Measurements from ENCODE around the gene U2SURP. TPM values are rescaled to one million over a fixed set of nuclear protein-coding genes. Genes with fewer than 3 reads are reported as not detected.

Gene U2SURP
- total RNA-seq, 3 donors from 2014 or later (not counting 1 experiment from before 2014, with no cell fraction given), result 165 to 179 (median 172) TPM

DNA sequence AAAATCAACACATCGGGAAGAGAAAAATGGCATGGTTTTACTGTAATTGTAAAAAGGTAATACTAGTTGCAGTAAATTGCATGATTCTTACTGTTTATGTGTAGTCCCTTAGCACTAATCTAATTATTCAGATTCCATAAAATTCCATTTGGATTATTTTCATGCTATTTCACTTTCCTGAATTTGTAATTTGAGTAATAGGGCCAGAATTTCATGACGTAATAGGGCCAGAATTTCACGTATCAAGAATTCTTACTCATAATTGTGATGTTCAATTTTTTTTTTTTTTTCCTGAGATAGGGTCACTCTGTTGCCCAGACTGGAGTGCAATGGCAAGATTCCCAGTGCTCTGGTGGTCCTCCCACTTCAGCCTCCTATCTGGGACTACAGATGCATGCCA lies 2.9 kb upstream of the U2SURP start:
- no peak for ATAC-seq
- intact Hi-C loops (cut with micrococcal nuclease), result no loop called here
- H3K4me3 Mint-ChIP-seq, result no peak overlapping the region
- peaks cover 28 to 30% of the 10 kb centered on the region in 2 donors for H3K4me1 Mint-ChIP-seq
- H3K36me3 Mint-ChIP-seq, result no peaks in the 10 kb centered on the region
- TF ChIP-seq, protein P1, sequence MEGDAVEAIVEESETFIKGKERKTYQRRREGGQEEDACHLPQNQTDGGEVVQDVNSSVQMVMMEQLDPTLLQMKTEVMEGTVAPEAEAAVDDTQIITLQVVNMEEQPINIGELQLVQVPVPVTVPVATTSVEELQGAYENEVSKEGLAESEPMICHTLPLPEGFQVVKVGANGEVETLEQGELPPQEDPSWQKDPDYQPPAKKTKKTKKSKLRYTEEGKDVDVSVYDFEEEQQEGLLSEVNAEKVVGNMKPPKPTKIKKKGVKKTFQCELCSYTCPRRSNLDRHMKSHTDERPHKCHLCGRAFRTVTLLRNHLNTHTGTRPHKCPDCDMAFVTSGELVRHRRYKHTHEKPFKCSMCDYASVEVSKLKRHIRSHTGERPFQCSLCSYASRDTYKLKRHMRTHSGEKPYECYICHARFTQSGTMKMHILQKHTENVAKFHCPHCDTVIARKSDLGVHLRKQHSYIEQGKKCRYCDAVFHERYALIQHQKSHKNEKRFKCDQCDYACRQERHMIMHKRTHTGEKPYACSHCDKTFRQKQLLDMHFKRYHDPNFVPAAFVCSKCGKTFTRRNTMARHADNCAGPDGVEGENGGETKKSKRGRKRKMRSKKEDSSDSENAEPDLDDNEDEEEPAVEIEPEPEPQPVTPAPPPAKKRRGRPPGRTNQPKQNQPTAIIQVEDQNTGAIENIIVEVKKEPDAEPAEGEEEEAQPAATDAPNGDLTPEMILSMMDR (IDR thresholded peaks at IDR 0.05), result no peak
- DNase-seq, result no peak
- no peak overlapping the region for H3K27ac Mint-ChIP-seq
- Histone ChIP-seq H3K27ac (ENCODE audit: low read length) (no peak overlapping the region), H3K9me3 (ENCODE audit: control insufficient read depth, insufficient read depth, low read length) (no peaks in the 10 kb centered on the region), H3K4me1 (ENCODE audit: control insufficient read depth, insufficient read depth, low read length) (peaks cover 13% of the 10 kb centered on the region), H3K36me3 (ENCODE audit: control insufficient read depth, insufficient read depth, low read length) (no peaks in the 10 kb centered on the region), H3K4me3 (ENCODE audit: low read length) (no peak overlapping the region), H3K27me3 (ENCODE audit: control insufficient read depth, insufficient read depth, low read length) (no peaks in the 10 kb centered on the region)
- H3K9me3 Mint-ChIP-seq, result no peaks in the 10 kb centered on the region
- H3K27me3 Mint-ChIP-seq (ENCODE audit: low read depth in 2 of 2), result peaks cover 5 to 12% of the 10 kb centered on the region in 2 donors
- WGBS (ENCODE audit: insufficient coverage), result 100% methylated on average over 3 of the region's 3 CpGs

DNA sequence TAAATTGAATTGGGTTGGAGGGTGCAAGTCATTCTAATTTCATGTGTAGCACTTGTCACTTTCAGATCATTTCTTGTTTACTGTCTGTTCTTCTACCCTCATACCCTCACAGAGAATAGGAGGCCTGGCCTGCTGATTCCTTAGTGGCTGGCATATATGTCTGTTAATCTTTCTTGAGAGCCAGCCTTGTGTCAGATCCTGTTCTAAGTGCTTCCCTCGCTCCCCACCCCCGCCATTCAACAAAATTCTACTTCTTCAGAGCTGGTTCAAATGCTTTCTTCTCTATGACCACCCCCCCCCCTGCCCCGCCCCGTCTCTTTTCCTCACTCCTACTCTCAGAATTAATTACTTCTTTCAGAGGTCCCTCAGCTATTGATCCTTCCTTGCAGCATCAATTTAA lies 1.5 kb upstream of the U2SURP start:
- H3K4me3 ChIP-seq (ENCODE audit: low read length), result no peak overlapping the region
- peaks cover 28 to 33% of the 10 kb centered on the region in 2 donors for H3K4me1 Mint-ChIP-seq
- peak overlapping the region; percentile 99 for H3K4me3 Mint-ChIP-seq
- H3K36me3 Mint-ChIP-seq, result no peaks in the 10 kb centered on the region
- H3K27ac Mint-ChIP-seq, result peak overlapping the region in 1 of 2 donors; percentile 100
- H3K27me3 ChIP-seq (ENCODE audit: control insufficient read depth, insufficient read depth, low read length), result no peaks in the 10 kb centered on the region
- TF ChIP-seq, protein P1 (IDR thresholded peaks at IDR 0.05), result no peak
- ATAC-seq, result no peak
- H3K27ac ChIP-seq (ENCODE audit: low read length), result no peak overlapping the region
- intact Hi-C loops (cut with micrococcal nuclease), result loop anchor here (5.0 kb wide), 2 partner anchors 423 to 972 kb away; partner anchors contain the start of genes ATR and DIPK2A
- H3K36me3 ChIP-seq (ENCODE audit: control insufficient read depth, insufficient read depth, low read length), result no peaks in the 10 kb centered on the region
- H3K27me3 Mint-ChIP-seq (ENCODE audit: low read depth in 2 of 2), result peaks cover 5 to 8% of the 10 kb centered on the region in 2 donors
- no peaks in the 10 kb centered on the region for H3K9me3 Mint-ChIP-seq
- H3K9me3 ChIP-seq (ENCODE audit: control insufficient read depth, insufficient read depth, low read length), result no peaks in the 10 kb centered on the region
- 92% methylated on average over 2 of the region's 4 CpGs for WGBS (ENCODE audit: insufficient coverage)
- no peak for DNase-seq
- peaks cover 13% of the 10 kb centered on the region for H3K4me1 ChIP-seq (ENCODE audit: control insufficient read depth, insufficient read depth, low read length)

DNA sequence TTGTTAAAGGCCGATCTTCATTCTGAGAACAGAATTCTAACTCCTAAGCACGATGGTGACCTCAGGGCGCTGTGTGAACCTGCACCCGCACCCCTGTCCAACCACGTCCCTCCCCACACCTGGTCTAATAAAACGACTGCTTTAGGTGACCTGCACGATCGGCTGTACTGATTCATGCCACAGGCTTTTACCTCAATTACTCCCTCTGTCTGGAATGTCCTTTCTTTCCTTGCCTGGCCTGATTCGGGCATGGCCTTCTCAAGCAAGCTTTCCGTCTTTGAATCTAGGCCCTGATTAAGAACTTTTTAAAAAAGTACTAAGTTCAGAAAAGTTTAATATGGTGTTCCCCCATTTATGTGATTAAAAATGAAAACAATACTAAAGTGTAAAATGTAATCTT lies 842 bp upstream of the U2SURP start:
- intact Hi-C loops (cut with micrococcal nuclease), result loop anchor here (5.0 kb wide), 2 partner anchors 423 to 972 kb away; partner anchors contain the start of genes ATR and DIPK2A
- DNase-seq, result peak in 1 of 2 donors; percentile 10
- WGBS (ENCODE audit: insufficient coverage), result 56% methylated on average over 10 of the region's 10 CpGs

More for the DNA sequence above, 842 bp upstream of the U2SURP start:
- peaks cover 5 to 7% of the 10 kb centered on the region in 2 donors for H3K27me3 Mint-ChIP-seq (ENCODE audit: low read depth in 2 of 2)
- Histone ChIP-seq H3K27ac (ENCODE audit: low read length) (peak overlapping the region; percentile 90), H3K4me3 (ENCODE audit: low read length) (peak overlapping the region; percentile 80), H3K9me3 (ENCODE audit: control insufficient read depth, insufficient read depth, low read length) (no peaks in the 10 kb centered on the region), H3K36me3 (ENCODE audit: control insufficient read depth, insufficient read depth, low read length) (no peaks in the 10 kb centered on the region), H3K4me1 (ENCODE audit: control insufficient read depth, insufficient read depth, low read length) (peaks cover 13% of the 10 kb centered on the region), H3K27me3 (ENCODE audit: control insufficient read depth, insufficient read depth, low read length) (no peaks in the 10 kb centered on the region)
- no peaks in the 10 kb centered on the region for H3K36me3 Mint-ChIP-seq
- TF ChIP-seq, protein P1 (IDR thresholded peaks at IDR 0.05), result no peak
- ATAC-seq, result no peak
- peaks cover 35 to 39% of the 10 kb centered on the region in 2 donors for H3K4me1 Mint-ChIP-seq
- no peaks in the 10 kb centered on the region for H3K9me3 Mint-ChIP-seq
- peak overlapping the region; percentile 99 to 100 for H3K27ac Mint-ChIP-seq
- peak overlapping the region; percentile 99 for H3K4me3 Mint-ChIP-seq
